Thyroid gland (tissue), 4 donors: ENCODE measurements around the gene ACVR2B. TPM values are rescaled to one million over a fixed set of nuclear protein-coding genes. Genes with fewer than 3 reads are reported as not detected.

Experiments used
- DNase-seq, 2 donors: peaks; one replicate each; pipeline ENCODE4 v3.0.0-alpha.2; 2019
- H3K27ac ChIP-seq, 3 donors: fragments of 200-600 bp; sonication (generic); 1 replicate in 2 of 3; 2 replicates in 1 of 3; pipeline ENCODE4 v1.5.1; 2016 to 2019; ENCODE audit warnings: mild to moderate bottlenecking in 1 of 3, moderate library complexity in 1 of 3
- H3K27me3 ChIP-seq: fragments of 200-600 bp; sonication (generic); one replicate; pipeline ENCODE4 v1.5.1; 2019
- H3K36me3 ChIP-seq, 2 donors: fragments of 200-600 bp; sonication (generic); one replicate each; pipeline ENCODE4 v1.5.1; 2016 to 2019
- H3K4me1 ChIP-seq, 2 donors: fragments of 200-600 bp; sonication (generic); one replicate each; pipeline ENCODE4 v1.5.1; 2017 to 2019
- H3K4me3 ChIP-seq, 3 donors: fragments of 200-600 bp; sonication (generic); replicated peaks in 1 of 3; 1 replicate in 2 of 3; 2 replicates in 1 of 3; pipeline ENCODE4 v1.5.1; 2016; ENCODE audit warnings: mild to moderate bottlenecking in 1 of 3
- H3K9me3 ChIP-seq: fragments of 200-600 bp; sonication (generic); one replicate; pipeline ENCODE4 v1.5.1; 2017
- POLR2A ChIP-seq, 2 donors: fragments of 450-650 bp; IDR thresholded peaks; one replicate each; pipeline ENCODE4 v1.6.1; 2017; ENCODE audit warnings: antibody characterized with exemption in 2 of 2, mild to moderate bottlenecking in 2 of 2, moderate library complexity in 1 of 2
- WGBS, 2 donors: methylation state at CpG; one replicate each; pipeline ENCODE4 v1.1.5; 2017; 5-methylcytosine and 5-hydroxymethylcytosine counted together
- intact Hi-C: fragments of 100-400 bp; cut with DNase I; formaldehyde crosslinking; loops from one replicate; pipeline ENCODE4 v1.15.1; 2023
- total RNA-seq, 4 donors: library from RNA; depleted of rRNA; stranded (reverse); fragments of >200 nt; gene quantifications; one replicate each; pipeline ENCODE4 v1.2.3, GENCODE V29; 2016
- TF ChIP-seq, protein P1 (sequence below), 6 experiments: fragments of 200-600 bp in 3 of 6; fragments of 450-650 bp in 3 of 6; sonication (generic) in 3 of 6; IDR thresholded peaks; one replicate each; pipeline ENCODE4 v1.5.1; 2016 to 2019; ENCODE audit warnings: antibody characterized with exemption in 6 of 6, mild to moderate bottlenecking in 2 of 6, inconsistent platforms in 1 of 6, moderate library complexity in 1 of 6

The ACVR2B gene
- total RNA-seq, 4 donors from 2014 or later, result 5.1 to 12.2 (median 7.7) TPM

DNA sequence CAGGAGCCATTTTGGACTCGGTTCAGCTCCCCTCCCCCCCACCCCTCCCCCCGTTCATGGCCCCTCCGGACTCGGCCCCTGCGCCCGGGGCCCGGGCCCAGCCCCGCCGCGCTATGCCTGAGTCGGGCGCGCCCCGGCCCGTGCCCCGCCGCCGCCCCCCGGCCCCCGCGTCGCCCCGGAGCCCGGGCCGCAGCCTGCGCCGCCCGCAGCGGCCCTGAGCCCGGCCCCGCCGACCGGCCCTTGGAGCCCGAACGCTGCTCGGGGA lies 155 bp downstream of the ACVR2B start:
- TF ChIP-seq, protein P1, sequence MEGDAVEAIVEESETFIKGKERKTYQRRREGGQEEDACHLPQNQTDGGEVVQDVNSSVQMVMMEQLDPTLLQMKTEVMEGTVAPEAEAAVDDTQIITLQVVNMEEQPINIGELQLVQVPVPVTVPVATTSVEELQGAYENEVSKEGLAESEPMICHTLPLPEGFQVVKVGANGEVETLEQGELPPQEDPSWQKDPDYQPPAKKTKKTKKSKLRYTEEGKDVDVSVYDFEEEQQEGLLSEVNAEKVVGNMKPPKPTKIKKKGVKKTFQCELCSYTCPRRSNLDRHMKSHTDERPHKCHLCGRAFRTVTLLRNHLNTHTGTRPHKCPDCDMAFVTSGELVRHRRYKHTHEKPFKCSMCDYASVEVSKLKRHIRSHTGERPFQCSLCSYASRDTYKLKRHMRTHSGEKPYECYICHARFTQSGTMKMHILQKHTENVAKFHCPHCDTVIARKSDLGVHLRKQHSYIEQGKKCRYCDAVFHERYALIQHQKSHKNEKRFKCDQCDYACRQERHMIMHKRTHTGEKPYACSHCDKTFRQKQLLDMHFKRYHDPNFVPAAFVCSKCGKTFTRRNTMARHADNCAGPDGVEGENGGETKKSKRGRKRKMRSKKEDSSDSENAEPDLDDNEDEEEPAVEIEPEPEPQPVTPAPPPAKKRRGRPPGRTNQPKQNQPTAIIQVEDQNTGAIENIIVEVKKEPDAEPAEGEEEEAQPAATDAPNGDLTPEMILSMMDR (IDR thresholded peaks at IDR 0.05), result no peak
- TF ChIP-seq POLR2A (IDR thresholded peaks at IDR 0.05), result no peak
- Histone ChIP-seq H3K36me3 (no peaks in the 10 kb centered on the region), H3K27ac (peak overlapping the region; percentile 39 to 87 (median 44)), H3K4me1 (peaks cover 27 to 32% of the 10 kb centered on the region in 2 donors), H3K27me3 (no peaks in the 10 kb centered on the region), H3K9me3 (no peaks in the 10 kb centered on the region), H3K4me3 (peak overlapping the region in 2 of 3 donors; percentile 72 to 78)
- WGBS, 2 donors, result 0% methylated on average over 14 of the region's 36 CpGs; no CpG with 5 or more reads in 1 of the 2 donors
- intact Hi-C loops, result no loop called here
- DNase-seq, result no peak

DNA sequence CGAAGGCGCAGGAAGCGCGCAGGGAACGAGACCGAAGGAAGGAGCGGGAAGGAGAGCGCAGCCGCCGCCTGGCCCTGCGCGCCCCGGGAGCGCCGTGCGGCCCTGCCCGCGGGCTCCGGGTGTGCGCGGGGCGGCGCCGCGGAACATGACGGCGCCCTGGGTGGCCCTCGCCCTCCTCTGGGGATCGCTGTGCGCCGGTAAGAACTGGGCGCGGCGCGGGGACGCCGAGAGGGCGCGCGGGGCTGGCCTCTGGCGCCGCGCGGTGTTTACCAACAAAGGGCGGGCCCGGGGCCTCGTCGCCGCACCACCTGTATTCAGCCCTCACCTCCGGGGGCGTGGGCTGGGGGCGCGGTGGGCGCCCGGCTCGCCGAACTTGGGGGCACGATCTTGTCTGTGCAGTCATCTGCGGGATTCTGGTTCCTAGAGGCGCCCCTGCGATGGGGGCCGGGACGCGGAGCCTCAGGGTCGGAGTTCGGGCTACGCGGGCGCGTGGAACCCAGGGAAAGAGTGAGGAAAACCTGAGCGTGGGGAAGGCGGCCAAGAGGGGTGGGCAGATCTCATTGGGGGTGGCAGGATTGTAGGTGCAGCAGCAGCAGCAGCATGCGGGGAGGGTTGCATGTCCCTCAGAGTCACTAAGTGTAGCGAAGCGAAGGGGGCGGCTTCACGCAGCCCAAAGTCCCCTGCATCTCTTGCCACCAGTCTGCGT lies 641 bp downstream of the ACVR2B start:
- H3K9me3 ChIP-seq, result no peaks in the 10 kb centered on the region
- H3K27ac ChIP-seq, result peak overlapping the region; percentile 39 to 87 (median 44)
- H3K4me3 ChIP-seq, result peak overlapping the region; percentile 72 to 78 (median 74)
- H3K27me3 ChIP-seq, result no peaks in the 10 kb centered on the region
- DNase-seq, result peak; percentile 38 to 44
- H3K36me3 ChIP-seq, result no peaks in the 10 kb centered on the region
- WGBS, 2 donors, result 1% methylated on average over 22 to 29 of the region's 78 CpGs
- intact Hi-C loops, result no loop called here
- H3K4me1 ChIP-seq, result peaks cover 31 to 37% of the 10 kb centered on the region in 2 donors
- TF ChIP-seq, protein P1 (IDR thresholded peaks at IDR 0.05), result no peak
- TF ChIP-seq POLR2A (IDR thresholded peaks at IDR 0.05), result peak in 1 of 2 donors; percentile 29

DNA sequence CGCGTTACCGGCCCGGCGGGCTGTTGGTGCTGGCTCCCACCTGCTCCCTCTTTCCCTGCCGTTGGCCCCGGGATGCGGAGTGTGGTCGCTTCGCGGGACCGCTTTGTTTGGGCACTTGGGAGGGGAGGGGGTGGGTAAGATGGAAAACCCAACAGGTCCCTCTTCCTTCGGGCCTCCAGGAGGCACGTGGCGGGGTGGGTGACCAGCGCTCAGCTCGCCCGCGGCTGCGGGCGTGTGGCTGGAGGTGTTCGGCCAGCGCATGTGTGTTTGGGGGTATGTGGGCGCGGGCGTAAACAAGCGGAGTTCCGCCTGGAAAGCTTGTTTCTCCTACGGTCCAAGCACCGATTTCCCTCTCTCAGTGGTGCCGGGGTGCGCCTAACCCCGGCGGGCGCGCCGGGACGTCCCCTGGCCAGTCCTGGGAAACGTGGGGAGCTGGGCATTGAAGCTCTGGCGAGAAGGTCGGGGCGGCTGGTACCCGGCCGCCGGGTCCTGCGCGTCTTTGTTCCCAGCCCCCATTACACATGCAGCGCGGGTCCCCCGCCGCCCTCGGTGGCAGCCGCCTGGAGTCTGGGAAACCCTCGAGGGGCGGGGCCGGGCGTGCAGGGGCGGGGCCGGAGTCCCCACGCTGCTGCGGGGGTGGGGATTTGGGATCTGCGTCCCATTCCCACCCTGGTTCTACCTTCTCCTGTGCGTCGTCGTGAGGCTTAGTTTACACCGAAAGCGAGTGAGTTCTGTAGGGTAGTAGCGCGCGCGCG lies 1.4 kb downstream of the ACVR2B start:
- TF ChIP-seq, protein P1 (IDR thresholded peaks at IDR 0.05), result no peak
- peak in 1 of 2 donors; percentile 47 for TF ChIP-seq POLR2A (IDR thresholded peaks at IDR 0.05)
- H3K4me1 ChIP-seq, result peaks cover 39 to 45% of the 10 kb centered on the region in 2 donors
- intact Hi-C loops, result no loop called here
- no peaks in the 10 kb centered on the region for H3K27me3 ChIP-seq
- no peaks in the 10 kb centered on the region for H3K36me3 ChIP-seq
- H3K27ac ChIP-seq, result peak overlapping the region; percentile 15 to 87 (median 39)
- H3K4me3 ChIP-seq, result peak overlapping the region; percentile 72 to 78 (median 74)
- peak; percentile 73 to 79 for DNase-seq
- WGBS, 2 donors, result 0% methylated on average over 16 to 36 of the region's 72 CpGs
- H3K9me3 ChIP-seq, result no peaks in the 10 kb centered on the region

DNA sequence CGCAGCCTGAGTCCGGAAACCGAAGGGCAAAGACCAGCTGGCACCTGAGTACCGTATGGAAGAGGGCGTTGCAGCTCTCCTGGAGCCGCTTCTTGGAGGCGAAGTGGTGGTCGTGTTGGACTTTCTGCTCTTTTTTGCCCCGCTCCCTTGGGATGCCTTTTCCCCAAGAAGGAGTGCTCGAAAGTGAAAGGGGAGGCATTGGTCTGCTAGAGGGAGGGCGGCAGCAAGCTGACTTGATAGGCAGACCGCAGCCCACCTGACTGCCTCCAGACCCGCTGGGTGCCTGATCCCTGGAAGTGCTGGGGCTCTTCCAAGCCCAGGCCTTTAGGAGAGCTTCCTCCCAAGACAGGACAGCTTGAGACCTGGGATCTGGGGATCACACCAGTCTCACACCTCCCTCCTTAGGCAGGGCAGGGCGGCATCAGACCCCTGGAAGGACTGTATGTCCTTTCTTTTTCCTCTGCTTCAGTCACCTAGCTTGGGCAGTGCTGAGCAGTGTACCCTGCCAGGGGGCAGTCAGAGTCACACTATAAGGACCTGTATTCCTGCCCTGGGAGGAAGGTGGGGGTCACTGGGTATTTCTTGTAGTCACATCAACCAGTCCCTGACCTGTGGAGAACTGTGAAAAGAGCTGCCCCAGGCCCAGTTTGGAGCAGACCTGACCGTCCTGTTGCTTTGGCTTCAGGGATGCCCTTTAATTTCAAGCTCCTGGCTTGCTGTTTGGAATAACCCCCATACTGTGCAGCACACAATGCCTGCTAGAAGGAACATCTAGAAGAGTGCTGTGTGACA lies 2.1 kb downstream of the ACVR2B start:
- no peaks in the 10 kb centered on the region for H3K9me3 ChIP-seq
- no peaks in the 10 kb centered on the region for H3K27me3 ChIP-seq
- peak overlapping the region; percentile 15 to 87 (median 39) for H3K27ac ChIP-seq
- peak overlapping the region; percentile 72 to 78 (median 74) for H3K4me3 ChIP-seq
- intact Hi-C loops, result no loop called here
- H3K4me1 ChIP-seq, result peaks cover 46 to 52% of the 10 kb centered on the region in 2 donors
- TF ChIP-seq POLR2A (IDR thresholded peaks at IDR 0.05), result no peak
- TF ChIP-seq, protein P1 (IDR thresholded peaks at IDR 0.05), result no peak
- no peaks in the 10 kb centered on the region for H3K36me3 ChIP-seq
- DNase-seq, result peak; percentile 37 to 40
- WGBS, 2 donors, result 8 to 15% methylated on average over 11 to 12 of the region's 15 CpGs
